Ecto neural progenitor cell (in vitro differentiated cells): ENCODE results near the gene COG5.
"Not testable (repeated sequence)": the region's sequence is repeated elsewhere in the genome, so short reads cannot be mapped to it uniquely, and the experiment has no call there.

Experiments used
- DNase-seq: peaks from one replicate; pipeline ENCODE4 v3.0.0-alpha.2; 2018; ENCODE audit warnings: low spot score

COG5 gene

DNA sequence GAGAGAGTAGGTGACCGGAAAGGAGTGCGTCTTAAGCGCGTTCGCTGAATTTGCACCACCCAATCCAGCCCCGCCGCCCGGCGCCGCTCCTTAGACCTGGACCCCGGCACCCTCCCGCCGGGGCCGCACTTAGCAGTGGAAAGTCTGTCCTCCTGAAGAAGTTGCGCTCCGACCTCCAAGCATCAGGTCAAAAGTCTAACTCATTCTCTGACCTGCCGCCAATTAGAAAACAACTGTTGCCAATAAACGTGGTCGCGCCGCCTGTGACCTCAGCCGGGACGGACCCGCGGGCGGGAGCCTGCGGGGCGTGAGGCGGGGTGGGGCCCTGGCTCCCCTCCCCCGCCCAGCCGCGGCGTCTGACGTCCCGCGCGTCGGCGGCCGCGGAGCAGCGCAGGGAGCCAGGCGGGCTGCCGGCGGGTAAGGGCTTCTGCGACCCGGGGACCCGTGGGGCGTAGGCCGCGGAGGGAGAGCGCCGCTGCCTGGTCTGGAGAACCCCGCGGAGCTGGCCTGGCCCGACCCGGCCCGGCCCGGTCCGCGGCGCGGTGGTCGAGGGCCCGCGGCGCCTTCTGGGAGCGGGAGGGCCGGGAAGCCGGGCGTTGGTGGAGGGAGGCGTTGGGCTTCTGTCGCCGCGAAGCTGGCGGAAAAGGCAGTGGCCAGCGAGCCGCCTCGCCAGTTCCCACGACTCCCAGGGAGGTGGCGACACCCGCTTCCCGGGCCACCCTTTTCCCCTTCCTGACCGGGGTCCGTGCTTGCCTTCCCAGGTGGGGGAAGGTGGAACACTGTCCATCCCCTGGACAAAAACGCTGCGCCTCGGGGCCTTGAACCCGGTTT lies 16.4 kb upstream of the COG5 start, which contains the start of gene BCAP29:
BCAP29 (plus strand) TSS at position 362 of the 831 bp plus-strand sequence. CDS start 527 bp downstream, outside the sequence.
- peak; percentile 88 for DNase-seq

DNA sequence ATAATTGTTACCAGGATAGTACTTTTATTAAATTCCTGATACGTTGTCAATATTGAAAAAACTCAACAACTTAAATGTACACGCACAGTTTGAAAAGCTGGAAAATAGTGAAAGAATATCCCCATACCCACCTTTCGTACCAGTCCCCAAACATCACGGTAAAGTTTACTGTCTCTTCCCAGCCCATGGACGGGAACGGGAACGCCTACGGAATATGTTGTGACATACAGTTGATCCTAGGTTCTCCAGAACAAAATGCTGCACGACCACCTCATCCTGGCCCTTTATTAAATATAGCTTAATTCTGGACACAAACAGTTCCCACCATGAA lies 15.8 kb upstream of the COG5 start:
- DNase-seq: no peak

DNA sequence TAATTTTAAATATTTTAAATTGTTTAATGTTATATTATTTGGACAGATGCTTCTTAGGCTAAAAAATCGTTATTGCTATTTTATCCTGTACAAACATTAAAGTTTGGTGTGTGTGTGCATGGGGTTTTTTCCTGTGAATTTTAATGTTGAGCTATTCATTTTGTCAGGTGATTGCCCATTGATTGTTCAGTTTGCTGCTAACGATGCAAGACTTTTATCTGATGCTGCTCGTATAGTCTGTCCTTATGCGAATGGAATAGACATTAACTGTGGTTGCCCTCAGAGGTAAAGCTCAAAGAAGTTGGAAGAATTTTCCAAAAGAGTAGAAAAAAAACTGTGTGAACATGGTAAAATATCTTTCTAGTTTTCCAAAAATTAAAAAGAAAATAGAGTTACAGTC lies 9.8 kb upstream of the COG5 start:
- DNase-seq: no peak

DNA sequence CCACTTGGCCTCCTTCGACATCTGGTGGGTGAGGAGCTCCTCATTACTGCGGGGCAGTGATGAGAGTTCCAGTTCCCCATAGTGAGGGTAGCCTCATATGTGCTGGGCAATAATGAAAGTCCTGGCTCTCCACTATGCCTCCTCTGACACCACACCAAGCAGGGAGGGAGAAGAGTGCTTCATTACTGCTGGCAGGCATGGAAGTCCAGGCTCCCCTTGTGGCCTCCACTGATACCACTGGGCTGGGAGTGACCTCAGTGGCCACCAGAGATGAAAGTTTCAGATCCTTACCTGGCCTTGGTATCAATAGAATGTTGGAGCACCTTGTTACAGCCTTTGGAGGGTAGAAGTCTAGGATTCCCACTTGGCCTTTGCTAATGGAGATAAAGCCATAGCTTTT lies 6.6 kb upstream of the COG5 start:
- DNase-seq: no peak

DNA sequence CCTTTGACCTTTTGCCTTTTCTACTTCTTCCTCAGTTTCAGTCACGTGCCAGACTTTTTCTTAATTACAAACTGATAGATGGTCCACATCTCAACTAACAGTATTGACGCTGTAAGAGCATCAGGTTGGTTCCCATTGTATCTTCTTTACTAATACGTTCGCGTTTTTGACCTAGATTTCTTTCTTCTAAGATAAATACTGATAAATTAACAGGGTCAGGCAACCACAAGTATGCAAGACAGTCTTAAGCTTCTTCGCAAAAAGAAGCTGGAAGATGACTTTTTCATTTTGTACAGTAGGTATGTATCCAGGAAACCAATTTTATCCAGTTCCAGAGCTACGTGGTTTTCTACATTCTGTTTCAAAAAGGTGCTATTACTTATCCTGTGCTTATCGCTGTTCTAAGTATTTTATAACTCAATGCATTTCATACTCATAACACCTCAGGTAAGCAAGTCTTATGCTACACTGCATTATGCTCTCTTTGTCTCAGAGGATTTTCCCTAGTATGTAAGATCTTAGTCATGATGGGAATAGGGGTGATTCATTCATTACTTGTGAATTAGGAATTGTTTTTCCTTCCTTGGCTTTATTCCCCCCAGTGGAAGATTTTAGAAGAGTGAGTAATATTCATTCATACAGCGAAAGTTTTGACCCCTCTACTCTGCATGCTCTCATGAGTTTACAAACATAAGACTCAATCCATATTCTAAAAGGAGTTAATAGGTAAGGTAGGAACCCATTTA lies 1.0 kb upstream of the COG5 start:
- DNase-seq: no peak

DNA sequence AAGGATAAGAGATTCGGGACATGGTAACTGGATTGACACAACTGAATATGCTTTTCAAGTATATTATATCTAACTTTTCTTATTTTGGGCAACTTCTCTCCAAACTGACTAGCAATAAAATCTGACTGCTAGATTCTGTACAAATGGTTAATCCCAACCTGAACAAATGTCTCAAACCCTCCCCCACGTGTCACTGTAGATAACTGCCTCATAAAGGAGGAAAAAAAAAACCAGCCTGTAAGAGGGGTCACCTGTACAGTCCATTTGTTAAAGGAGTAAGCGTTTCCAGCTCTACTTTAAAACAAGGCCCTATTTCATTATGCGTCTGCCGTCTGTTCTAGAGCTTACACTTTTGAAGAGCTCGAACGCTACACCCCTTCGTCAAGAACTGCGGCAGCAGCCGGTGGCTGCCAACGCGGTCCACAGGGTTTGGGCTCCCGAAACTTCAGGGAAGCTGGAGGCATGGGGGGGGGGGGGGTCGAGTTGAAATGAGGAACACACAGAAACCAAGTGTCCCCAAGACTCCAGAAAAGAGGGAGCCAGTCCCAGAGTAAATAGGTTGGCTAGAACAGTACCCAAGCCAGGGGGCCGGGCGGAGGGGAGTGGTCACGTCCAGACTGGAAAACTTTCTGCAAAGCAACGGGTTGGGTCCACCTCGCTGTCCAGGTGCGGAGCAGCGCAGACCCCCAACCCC lies 492 bp downstream of the COG5 start:
- no peak for DNase-seq

DNA sequence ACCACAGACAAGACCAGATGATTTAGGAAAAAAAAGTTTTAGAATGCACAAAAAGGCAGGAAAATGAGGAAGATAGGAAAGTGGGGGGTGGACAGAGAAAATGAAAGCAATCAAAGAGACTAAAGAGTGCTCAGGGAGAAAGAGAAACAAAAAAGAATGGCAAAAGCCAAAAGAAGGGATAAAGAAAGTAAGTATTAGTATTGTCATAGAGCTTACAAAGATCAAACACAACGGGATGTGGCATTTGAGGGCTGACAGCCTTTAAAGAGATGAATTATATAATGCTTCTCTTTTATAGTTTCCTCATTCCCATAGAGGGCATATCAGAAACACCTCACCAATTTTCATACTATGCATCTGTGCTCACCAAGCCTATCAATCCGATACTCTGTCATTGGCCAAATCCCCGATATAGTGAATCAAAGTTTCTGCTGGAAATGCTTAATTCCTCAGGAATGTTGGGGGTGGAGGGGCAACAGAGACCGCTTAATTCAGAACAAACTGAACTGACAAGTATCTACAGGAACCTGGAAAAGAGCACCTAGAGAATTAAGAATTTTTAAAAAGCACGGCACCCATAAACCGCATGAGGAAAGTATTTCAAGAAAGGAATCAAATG lies 2.7 kb downstream of the COG5 start:
- DNase-seq: no peak

DNA sequence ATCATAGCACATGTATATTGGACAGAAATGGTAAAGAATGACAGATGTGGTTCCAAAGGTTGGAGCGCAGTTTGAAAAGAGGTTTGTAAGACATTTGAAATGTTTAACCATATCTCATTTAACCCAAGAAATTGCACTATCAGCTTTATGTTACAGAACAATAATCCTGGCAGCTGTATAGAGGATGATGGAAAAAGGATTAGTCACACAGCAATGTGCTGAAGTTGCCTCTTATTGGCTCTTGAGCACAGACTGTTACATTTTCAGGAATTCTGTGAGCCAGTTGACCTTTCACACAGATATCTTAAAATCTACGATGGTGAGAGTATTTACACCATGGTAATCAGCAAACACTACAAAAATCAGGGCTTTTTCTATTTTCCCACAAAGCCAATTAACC lies 3.9 kb downstream of the COG5 start:
- no peak for DNase-seq

DNA sequence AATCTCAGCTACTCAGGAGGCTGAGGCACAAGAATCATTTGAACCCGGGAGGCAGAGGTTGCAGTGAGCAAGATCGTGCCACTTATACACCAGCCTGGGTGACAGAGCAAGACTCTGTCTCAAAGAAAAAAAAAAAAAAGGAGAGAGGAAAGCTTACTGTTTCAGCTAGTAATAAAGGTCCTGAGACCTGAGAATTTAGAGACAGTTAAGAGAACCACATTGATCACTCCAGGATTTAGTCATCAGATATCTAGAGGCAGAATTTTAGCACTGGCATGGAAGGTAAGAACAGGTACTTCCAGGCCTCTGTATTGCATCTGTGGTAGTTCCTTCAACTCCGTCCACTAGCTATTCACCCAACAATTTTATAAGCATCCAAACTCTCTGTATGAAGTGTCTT lies 7.8 kb downstream of the COG5 start:
- DNase-seq: no peak

DNA sequence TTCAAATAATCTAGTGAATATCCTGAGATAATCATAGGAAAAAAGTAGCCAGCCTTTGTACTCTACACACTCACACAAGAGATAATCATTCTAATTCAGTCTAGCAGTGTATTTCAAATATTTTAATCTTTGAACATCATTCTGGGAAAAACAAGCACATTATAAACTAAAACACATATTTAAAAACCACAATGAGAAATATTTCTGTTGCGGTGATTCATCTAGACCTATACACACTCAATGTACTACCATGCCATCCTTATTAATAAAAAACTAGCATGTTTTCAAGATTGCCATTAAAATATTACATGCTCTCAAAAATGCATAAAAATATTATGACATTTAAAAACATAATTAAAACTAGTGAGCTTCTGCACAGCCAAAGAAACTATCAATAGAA lies 11.8 kb downstream of the COG5 start:
- DNase-seq: no peak

DNA sequence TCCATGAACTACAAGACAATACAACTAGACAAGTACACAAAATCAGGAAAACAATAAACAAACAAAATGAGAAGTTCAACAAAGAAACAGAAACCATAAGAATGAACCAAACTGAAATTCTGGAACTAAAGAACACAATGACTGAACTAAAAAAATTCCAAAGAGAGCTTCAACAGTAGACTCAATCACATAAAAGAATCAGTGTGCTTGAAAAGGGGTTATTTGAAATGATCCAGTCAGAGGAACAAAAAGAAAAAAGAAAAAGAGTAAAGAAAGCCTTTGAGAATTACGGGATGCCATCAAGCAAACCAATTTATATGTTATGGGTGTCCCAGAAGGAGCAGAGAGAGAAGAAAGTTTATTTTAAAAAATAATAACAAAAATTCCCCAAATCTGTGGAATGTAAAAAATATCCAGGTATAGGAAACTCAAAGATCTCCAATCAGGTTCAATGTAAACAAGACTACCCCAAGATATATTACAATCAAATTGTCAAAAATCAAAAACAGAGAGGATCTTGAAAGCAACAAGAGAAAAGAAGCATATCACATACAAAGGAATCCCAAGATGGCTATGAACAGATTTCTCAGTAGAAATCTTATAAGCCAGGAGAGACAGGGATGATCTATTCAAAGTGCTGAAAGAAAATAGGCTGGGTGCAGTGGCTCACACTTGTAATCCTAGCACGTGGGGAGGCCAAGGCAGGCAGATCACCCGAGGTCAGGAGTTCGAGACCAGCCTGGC lies 18.7 kb downstream of the COG5 start:
- DNase-seq: no peak

DNA sequence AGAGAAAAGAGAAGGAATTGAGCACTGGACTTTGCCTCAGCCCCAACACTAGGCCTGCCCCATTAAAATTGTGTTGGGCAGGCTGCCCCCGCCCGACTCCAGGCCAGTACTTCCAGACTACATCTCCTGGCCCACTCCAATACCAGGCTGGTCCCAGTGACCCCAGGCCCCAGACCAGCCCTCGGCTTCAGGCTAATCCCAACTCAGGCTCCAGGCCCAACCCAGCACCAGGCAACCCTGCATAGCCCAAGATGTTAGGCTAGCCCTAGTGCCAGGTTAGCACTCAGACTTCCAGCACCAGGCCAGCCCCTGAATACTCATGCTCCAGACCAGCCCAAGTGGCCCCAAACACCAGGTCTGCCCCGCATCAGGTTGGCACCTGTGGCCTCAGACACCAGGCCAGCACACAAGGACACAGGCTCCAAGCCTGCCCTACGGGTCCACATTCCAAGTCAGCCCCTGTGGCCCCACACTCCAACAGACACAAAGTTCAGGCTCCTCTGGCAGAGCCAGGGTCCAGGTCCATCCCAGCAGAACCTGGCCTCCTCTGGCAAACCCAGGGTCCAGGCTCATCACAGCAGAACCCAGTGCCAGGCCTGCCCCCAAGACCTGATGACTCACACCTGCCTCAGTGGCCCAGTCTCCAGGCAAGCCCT lies 20.3 kb downstream of the COG5 start:
- DNase-seq: no peak

DNA sequence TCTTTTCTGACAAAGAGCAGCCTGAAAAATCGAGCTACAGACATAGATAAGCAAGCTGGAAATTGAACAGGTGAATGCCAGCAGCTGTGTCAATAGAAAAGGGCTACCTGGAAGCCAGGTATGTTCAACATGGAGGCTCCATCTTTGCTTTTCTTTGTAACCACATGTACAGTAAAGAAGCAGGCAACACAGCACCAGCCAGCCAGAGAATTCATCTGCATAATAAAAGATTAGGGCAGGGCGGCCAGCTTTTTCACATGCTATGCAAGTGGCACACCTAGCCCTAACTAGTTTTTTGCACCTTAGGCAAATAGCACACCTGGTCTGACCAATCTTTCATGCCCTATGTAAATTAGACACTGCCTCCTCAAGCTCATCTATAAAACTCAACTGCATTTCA lies 25.7 kb downstream of the COG5 start:
- DNase-seq: no peak

DNA sequence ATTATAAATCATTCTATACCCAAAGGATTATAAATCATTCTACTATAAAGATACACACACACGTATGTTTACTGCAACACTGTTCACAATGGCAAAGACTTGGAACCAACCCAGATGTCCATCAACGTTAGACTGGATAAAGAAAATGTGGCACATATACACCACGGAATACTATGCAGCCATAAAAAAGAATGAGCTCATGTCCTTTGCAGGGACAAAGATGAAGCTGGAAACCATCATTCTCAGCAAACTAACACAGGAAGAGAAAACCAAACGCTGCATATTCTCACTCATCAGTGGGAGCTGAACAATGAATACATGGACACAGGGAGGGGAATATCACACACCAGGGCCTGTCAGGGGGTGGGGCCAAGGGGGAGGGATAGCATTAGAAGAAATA lies 26.5 kb downstream of the COG5 start:
- not testable (repeated sequence) for DNase-seq

DNA sequence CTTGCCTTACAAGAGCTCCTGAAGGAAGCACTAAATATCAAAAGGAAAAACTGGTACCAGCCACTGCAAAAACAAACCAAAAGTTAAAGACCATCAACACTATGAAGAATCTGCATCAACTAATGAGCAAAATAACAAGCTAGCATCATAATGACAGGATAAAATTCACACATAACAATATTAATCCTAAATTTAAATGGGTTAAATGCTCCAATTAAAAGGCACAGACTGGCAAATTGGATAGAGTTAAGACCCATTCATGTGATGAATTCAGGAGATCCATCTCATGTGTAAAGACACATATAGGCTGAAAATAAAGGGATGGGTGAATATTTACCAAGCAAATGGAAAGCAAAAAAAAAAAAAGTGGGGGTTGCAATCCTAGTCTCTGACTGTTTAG lies 29.6 kb downstream of the COG5 start:
- no peak for DNase-seq

DNA sequence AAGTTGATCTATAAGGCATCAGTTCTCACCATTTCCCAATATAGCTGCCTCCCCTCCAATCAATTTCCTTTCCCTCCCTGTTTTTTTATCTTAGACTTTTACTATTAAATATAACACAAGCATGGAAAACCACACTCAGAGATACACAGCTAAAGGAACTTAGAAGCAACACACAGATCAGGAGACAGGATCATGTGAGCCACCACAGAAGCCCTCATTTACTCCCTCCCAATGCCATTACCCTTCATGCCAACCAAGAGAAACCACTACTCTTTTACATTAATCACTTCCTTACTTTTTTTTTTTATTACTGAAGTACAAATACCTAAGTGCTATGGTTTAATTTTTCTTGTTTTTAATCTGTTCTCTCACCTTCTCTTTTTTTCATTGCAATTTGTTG lies 33.0 kb downstream of the COG5 start:
- no peak for DNase-seq

DNA sequence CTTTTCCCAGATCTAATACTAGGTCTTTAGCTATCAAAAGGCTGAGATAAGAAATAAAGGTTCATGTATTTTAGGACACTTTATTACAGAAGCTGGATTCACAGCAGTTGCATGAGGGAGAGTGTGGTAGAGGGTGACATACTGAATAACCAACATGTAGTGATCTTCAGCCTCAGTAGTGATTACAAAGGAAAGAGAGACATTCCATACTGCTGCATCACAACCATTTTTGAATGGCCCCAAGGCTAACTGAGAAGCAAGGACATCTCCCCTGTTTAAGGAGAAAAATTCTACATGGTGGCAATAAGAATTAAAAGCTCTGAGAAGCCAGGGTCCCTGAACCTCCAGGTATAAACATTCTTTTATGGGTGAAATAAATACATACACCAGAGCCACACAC lies 35.3 kb downstream of the COG5 start:
- DNase-seq: no peak

DNA sequence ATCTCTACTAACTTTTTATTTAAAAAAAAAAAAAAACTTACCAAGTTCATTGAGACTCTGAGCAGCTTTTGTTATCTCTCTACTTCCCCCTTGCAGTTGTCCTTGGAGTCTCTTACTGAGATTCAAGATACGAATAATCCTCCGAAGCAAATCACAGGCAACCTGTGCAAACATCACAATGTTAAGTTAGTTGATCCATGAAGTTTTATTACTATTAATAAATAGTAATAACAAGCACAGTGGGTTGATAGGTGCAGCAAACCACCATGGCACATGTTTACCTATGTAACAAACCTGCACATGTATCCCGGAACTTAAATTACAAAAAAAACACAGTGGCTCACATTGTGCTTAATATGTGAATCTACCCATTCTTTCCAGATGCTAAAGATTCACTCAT lies 36.5 kb downstream of the COG5 start:
- DNase-seq: no peak

DNA sequence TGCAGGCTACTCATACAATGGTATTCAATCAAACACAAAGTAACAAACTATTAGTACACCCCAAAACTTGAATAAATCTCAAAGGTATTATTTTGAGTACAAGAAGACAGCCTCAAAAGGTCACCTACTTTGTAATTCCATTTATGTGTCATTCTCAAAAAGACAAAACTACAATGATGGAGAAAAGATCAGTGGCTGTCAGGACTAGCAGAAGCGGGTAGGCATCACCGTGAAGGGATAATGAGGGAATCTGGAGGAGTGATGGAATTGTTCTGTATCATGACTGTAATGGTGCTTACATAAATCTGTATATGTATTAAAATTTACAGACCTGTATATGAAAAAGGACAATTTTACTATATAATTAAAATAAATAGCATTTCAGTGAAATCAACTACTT lies 37.0 kb downstream of the COG5 start:
- no peak for DNase-seq

DNA sequence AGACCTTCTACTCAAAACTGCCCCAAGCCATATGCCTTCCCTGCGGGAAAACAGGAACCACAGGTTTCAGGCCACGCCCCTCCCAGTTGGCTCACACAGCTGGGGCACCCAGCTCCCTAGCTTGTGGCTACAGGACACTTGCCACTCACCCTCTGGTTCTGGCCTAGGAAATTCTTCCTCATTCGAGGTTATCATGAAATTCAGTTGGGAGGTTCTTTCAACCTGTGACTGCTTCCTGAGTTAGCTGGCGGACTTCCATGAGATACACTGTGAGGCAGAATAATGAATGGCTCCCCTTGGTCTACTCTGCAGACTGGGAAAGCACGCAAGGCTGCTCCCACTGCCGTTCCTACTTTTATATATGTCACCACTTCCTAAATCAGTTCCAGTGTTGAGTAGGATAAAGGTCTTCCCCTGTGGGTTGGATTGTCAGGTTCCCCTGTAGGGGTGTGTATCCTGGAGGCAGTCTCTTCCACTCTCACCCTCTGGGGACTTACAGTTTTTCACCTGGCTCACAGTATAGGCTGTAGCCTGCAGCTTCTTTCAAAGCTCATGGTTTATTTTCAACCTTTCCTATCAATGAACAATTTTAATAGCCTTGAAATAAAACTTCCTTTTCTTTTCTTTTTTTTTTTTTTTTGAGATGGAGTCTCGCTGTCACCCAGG lies 56.9 kb downstream of the COG5 start:
- no peak for DNase-seq
